SK-N-SH (cell line): Measurements from ENCODE around the gene GALNTL6.

Experiments
- MXI1 ChIP-seq: IDR thresholded peaks from 2 replicates; pipeline ENCODE4 v1.6.1; 2012; ENCODE audit warnings: mild to moderate bottlenecking, low read depth, low read length, improper control_type of control experiment
- RAD21 ChIP-seq: IDR thresholded peaks from 2 replicates; pipeline ENCODE4 v1.6.1; 2012; ENCODE audit warnings: mild to moderate bottlenecking, low read length
- TF ChIP-seq, protein P1 (sequence below): fragments of 200-600 bp; sonication (generic); IDR thresholded peaks from 2 replicates; pipeline ENCODE4 v1.6.1; 2017; ENCODE audit warnings: antibody characterized with exemption, mild to moderate bottlenecking, moderate library complexity

DNA sequence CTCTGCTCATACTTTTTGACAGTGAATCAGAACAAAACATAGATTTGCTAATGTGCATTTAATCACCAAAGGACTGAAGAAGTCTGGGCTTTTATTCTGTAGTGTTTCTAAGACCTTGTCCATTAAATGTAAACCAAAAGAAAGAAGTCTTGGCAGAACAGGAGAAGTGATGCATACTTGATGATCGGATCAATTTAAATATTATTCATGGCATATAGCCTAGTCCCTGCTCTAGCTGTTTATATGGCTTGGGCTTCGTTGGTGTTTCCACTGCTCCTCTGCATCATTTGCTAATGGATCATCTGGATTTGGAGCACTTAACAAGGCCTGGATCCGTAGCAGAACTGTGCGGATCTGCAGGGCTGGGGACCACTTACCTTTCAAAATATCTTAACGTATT lies 566.6 kb downstream of the GALNTL6 start:
- TF ChIP-seq MXI1 (no peak), RAD21 (no peak)
- TF ChIP-seq, protein P1, sequence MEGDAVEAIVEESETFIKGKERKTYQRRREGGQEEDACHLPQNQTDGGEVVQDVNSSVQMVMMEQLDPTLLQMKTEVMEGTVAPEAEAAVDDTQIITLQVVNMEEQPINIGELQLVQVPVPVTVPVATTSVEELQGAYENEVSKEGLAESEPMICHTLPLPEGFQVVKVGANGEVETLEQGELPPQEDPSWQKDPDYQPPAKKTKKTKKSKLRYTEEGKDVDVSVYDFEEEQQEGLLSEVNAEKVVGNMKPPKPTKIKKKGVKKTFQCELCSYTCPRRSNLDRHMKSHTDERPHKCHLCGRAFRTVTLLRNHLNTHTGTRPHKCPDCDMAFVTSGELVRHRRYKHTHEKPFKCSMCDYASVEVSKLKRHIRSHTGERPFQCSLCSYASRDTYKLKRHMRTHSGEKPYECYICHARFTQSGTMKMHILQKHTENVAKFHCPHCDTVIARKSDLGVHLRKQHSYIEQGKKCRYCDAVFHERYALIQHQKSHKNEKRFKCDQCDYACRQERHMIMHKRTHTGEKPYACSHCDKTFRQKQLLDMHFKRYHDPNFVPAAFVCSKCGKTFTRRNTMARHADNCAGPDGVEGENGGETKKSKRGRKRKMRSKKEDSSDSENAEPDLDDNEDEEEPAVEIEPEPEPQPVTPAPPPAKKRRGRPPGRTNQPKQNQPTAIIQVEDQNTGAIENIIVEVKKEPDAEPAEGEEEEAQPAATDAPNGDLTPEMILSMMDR: no peak
